HEK293 (cell line): Measurements from ENCODE around the gene TMX2.

Experiments
- BCL11A ChIP-seq: fragments of 450-650 bp; formaldehyde crosslinking; IDR thresholded peaks from 2 replicates; pipeline ENCODE4 v1.5.1; 2016; ENCODE audit warnings: low read depth, missing biosample characterization, missing genetic modification characterization
- TCF7L2 ChIP-seq: IDR thresholded peaks from 2 replicates; pipeline ENCODE4 v1.6.1; 2011; ENCODE audit warnings: low read depth, mild to moderate bottlenecking, inconsistent platforms, low read length, moderate library complexity, borderline replicate concordance
- YY1 ChIP-seq: fragments of 450-650 bp; formaldehyde crosslinking; IDR thresholded peaks from 2 replicates; pipeline ENCODE4 v1.5.1; 2018; ENCODE audit warnings: missing biosample characterization, missing genetic modification characterization
- ZNF114 ChIP-seq: fragments of 450-650 bp; formaldehyde crosslinking; IDR thresholded peaks from 2 replicates; pipeline ENCODE4 v1.5.0; 2017; ENCODE audit warnings: missing biosample characterization, missing genetic modification characterization
- ZNF239 ChIP-seq: fragments of 450-650 bp; formaldehyde crosslinking; IDR thresholded peaks from 2 replicates; pipeline ENCODE4 v1.5.1; 2016; ENCODE audit warnings: missing biosample characterization, missing genetic modification characterization
- TF ChIP-seq, protein P1 (sequence below): fragments of 450-650 bp; formaldehyde crosslinking; IDR thresholded peaks from 2 replicates; pipeline ENCODE4 v1.5.1; 2016; ENCODE audit warnings: missing biosample characterization, missing genetic modification characterization

DNA sequence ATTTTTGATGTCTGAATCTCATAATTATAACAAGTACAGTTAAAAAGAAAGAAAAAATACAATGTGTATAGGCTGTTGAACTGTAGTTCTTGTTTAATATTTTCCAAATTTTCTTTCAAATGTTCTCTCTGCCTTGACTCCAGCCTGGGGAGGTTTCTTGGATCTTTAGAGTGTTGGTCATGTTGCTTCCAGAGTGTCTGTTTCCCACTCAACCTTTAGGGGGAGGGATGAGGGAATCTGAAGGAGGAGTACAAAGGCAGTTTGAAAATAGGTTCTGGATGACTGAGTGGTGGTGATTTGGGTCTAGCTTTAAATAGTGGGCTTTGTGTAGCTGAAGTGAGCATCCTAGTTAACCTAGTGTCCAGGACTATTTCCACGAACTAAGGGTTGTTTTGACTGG, 51.2 kb downstream of the TMX2 start:
- TF ChIP-seq YY1 (tag by site-specific recombination): no peak
- TF ChIP-seq, protein P1, sequence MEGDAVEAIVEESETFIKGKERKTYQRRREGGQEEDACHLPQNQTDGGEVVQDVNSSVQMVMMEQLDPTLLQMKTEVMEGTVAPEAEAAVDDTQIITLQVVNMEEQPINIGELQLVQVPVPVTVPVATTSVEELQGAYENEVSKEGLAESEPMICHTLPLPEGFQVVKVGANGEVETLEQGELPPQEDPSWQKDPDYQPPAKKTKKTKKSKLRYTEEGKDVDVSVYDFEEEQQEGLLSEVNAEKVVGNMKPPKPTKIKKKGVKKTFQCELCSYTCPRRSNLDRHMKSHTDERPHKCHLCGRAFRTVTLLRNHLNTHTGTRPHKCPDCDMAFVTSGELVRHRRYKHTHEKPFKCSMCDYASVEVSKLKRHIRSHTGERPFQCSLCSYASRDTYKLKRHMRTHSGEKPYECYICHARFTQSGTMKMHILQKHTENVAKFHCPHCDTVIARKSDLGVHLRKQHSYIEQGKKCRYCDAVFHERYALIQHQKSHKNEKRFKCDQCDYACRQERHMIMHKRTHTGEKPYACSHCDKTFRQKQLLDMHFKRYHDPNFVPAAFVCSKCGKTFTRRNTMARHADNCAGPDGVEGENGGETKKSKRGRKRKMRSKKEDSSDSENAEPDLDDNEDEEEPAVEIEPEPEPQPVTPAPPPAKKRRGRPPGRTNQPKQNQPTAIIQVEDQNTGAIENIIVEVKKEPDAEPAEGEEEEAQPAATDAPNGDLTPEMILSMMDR (tag by site-specific recombination): no peak
- TF ChIP-seq ZNF114: no peak
- TF ChIP-seq ZNF239 (tag by site-specific recombination): no peak
- no peak for TF ChIP-seq TCF7L2
- TF ChIP-seq BCL11A (tag by site-specific recombination): no peak
